GM12891 (cell line): ENCODE data around the gene ANKMY2.

ENCODE experiments used
- POLR2A ChIP-seq: IDR thresholded peaks from 2 replicates; pipeline ENCODE4 v1.6.1; 2011; ENCODE audit warnings: low read depth, low read length, control low read depth
- POLR2AphosphoS5 ChIP-seq: IDR thresholded peaks from 2 replicates; pipeline ENCODE4 v1.6.1; 2011; ENCODE audit warnings: low read depth, low read length, control low read depth
- POU2F2 ChIP-seq: IDR thresholded peaks from 2 replicates; pipeline ENCODE4 v1.6.1; 2011; ENCODE audit warnings: low read depth, mild to moderate bottlenecking, control low read depth, low read length, moderate library complexity
- SPI1 ChIP-seq: IDR thresholded peaks from 2 replicates; pipeline ENCODE4 v1.6.1; 2011; ENCODE audit warnings: low read depth, low read length, control low read depth
- TAF1 ChIP-seq: IDR thresholded peaks from 2 replicates; pipeline ENCODE4 v1.6.1; 2011; ENCODE audit warnings: low read depth, low read length, control low read depth

GRCh38 chr7:16661924-16662323 is 16.4 kb upstream of the ANKMY2 start:
- TF ChIP-seq POLR2A (no peak), POLR2AphosphoS5 (no peak), POU2F2 (no peak), TAF1 (no peak), SPI1 (no peak)
